ENCODE data around the gene MACROD1. TPM values are rescaled to one million over a fixed set of nuclear protein-coding genes. Genes with fewer than 3 reads are reported as not detected.

Gene MACROD1
- total and polyA plus RNA-seq, 7 experiments from 2014 or later = 5.4 to 16.2 (median 9.7) TPM

- Mint-ChIP-seq H3K36me3 (peaks cover 0 to 3% (median 0%) of the 10 kb centered on the region in 5 donors), H3K4me1 (peaks cover 2 to 11% (median 10%) of the 10 kb centered on the region in 7 donors), H3K27ac (peak overlapping the region in 1 of 9 donors; percentile 85), H3K27me3 (no peaks in the 10 kb centered on the region), H3K9me3 (no peaks in the 10 kb centered on the region), H3K4me3 (no peak overlapping the region)
- no peak for DNase-seq
- ATAC-seq = no peak
- Histone ChIP-seq H3K27ac (ENCODE audit: low read depth, low read length) (no peak overlapping the region), H3K36me3 (ENCODE audit: control insufficient read depth in 2 of 3, insufficient read depth in 3 of 3, low read length in 3 of 3) (no peaks in the 10 kb centered on the region), H3K4me3 (ENCODE audit: low read length) (no peak overlapping the region), H3K27me3 (ENCODE audit: control insufficient read depth in 2 of 2, insufficient read depth in 2 of 2, low read length in 2 of 2) (no peaks in the 10 kb centered on the region), H3K9me3 (ENCODE audit: control insufficient read depth in 2 of 3, low read length in 3 of 3) (no peaks in the 10 kb centered on the region), H3K4me1 (ENCODE audit: control insufficient read depth in 2 of 2, insufficient read depth in 2 of 2, low read length in 2 of 2) (no peaks in the 10 kb centered on the region)
- intact Hi-C loops (cut with micrococcal nuclease) = no loop called here
- CTCF ChIA-PET = no interaction called here
- POLR2A ChIA-PET = interaction anchor here (0.6 kb wide), 1 partner anchor 254 kb away, joined by 3 read pairs; no protein-coding TSS in a partner anchor
Observed at GRCh38 chr11:64141081-64141783, 24.7 kb downstream of the MACROD1 start.

GRCh38 chr11:64140082-64140481, 25.8 kb downstream of the MACROD1 start:
- H3K27me3 Mint-ChIP-seq = no peaks in the 10 kb centered on the region

GRCh38 chr11:64139049-64139448, 26.9 kb downstream of the MACROD1 start:
- no peak for DNase-seq
- Histone ChIP-seq H3K4me1 (ENCODE audit: control insufficient read depth in 2 of 2, insufficient read depth in 2 of 2, low read length in 2 of 2) (no peaks in the 10 kb centered on the region), H3K27me3 (ENCODE audit: control insufficient read depth in 2 of 2, insufficient read depth in 2 of 2, low read length in 2 of 2) (no peaks in the 10 kb centered on the region), H3K9me3 (ENCODE audit: control insufficient read depth in 2 of 3, low read length in 3 of 3) (no peaks in the 10 kb centered on the region), H3K4me3 (ENCODE audit: low read length) (no peak overlapping the region), H3K36me3 (ENCODE audit: control insufficient read depth in 2 of 3, insufficient read depth in 3 of 3, low read length in 3 of 3) (no peaks in the 10 kb centered on the region), H3K27ac (ENCODE audit: low read depth, low read length) (no peak overlapping the region)
- Mint-ChIP-seq H3K27me3 (no peaks in the 10 kb centered on the region), H3K27ac (no peak overlapping the region), H3K4me3 (no peak overlapping the region), H3K9me3 (no peaks in the 10 kb centered on the region), H3K4me1 (peaks cover 4 to 12% (median 8%) of the 10 kb centered on the region in 7 donors), H3K36me3 (peaks cover 0 to 3% (median 0%) of the 10 kb centered on the region in 5 donors)
- intact Hi-C loops (cut with micrococcal nuclease) = no loop called here
- ChIA-PET POLR2A (no interaction called here), CTCF (interaction anchor here (0.6 kb wide), 1 partner anchor 1078 kb away, joined by 5 read pairs; no protein-coding TSS in a partner anchor)
- no peak for ATAC-seq

More at GRCh38 chr11:64140082-64140481, 25.8 kb downstream of the MACROD1 start:
- Histone ChIP-seq H3K36me3 (ENCODE audit: control insufficient read depth in 2 of 3, insufficient read depth in 3 of 3, low read length in 3 of 3) (no peaks in the 10 kb centered on the region), H3K4me1 (ENCODE audit: control insufficient read depth in 2 of 2, insufficient read depth in 2 of 2, low read length in 2 of 2) (no peaks in the 10 kb centered on the region), H3K27me3 (ENCODE audit: control insufficient read depth in 2 of 2, insufficient read depth in 2 of 2, low read length in 2 of 2) (no peaks in the 10 kb centered on the region), H3K4me3 (ENCODE audit: low read length) (no peak overlapping the region), H3K9me3 (ENCODE audit: control insufficient read depth in 2 of 3, low read length in 3 of 3) (no peaks in the 10 kb centered on the region), H3K27ac (ENCODE audit: low read depth, low read length) (no peak overlapping the region)
- DNase-seq = no peak
- Mint-ChIP-seq H3K27ac (no peak overlapping the region), H3K9me3 (no peaks in the 10 kb centered on the region), H3K4me3 (no peak overlapping the region), H3K36me3 (peaks cover 0 to 3% (median 0%) of the 10 kb centered on the region in 5 donors), H3K4me1 (peaks cover 4 to 11% (median 9%) of the 10 kb centered on the region in 7 donors)
- CTCF ChIA-PET = no interaction called here
- POLR2A ChIA-PET = no interaction called here
- intact Hi-C loops (cut with micrococcal nuclease) = no loop called here
- ATAC-seq = no peak

- CTCF ChIA-PET = no interaction called here
- POLR2A ChIA-PET = no interaction called here
- H3K36me3 Mint-ChIP-seq = peaks cover 0 to 3% (median 0%) of the 10 kb centered on the region in 5 donors
Observed at GRCh38 chr11:64138398-64138797, 27.5 kb downstream of the MACROD1 start.

GRCh38 chr11:64136765-64137441, 29.0 kb downstream of the MACROD1 start:
- Histone ChIP-seq H3K4me3 (ENCODE audit: low read length) (no peak overlapping the region), H3K9me3 (ENCODE audit: control insufficient read depth in 2 of 3, low read length in 3 of 3) (no peaks in the 10 kb centered on the region), H3K4me1 (ENCODE audit: control insufficient read depth in 2 of 2, insufficient read depth in 2 of 2, low read length in 2 of 2) (no peaks in the 10 kb centered on the region), H3K36me3 (ENCODE audit: control insufficient read depth in 2 of 3, insufficient read depth in 3 of 3, low read length in 3 of 3) (no peaks in the 10 kb centered on the region), H3K27me3 (ENCODE audit: control insufficient read depth in 2 of 2, insufficient read depth in 2 of 2, low read length in 2 of 2) (no peaks in the 10 kb centered on the region), H3K27ac (ENCODE audit: low read depth, low read length) (no peak overlapping the region)
- POLR2A ChIA-PET = no interaction called here
- intact Hi-C loops (cut with micrococcal nuclease) = no loop called here
- Mint-ChIP-seq H3K36me3 (peaks cover 0 to 3% (median 0%) of the 10 kb centered on the region in 5 donors), H3K27ac (no peak overlapping the region), H3K4me3 (no peak overlapping the region), H3K4me1 (peaks cover 0 to 4% (median 0%) of the 10 kb centered on the region in 7 donors), H3K27me3 (no peaks in the 10 kb centered on the region), H3K9me3 (no peaks in the 10 kb centered on the region)
- DNase-seq (no peak), ATAC-seq (no peak)
- CTCF ChIA-PET = no interaction called here

More at GRCh38 chr11:64138398-64138797, 27.5 kb downstream of the MACROD1 start:
- intact Hi-C loops (cut with micrococcal nuclease) = no loop called here
- Mint-ChIP-seq H3K4me1 (peaks cover under 1 to 6% (median 2%) of the 10 kb centered on the region in 7 donors), H3K27me3 (no peaks in the 10 kb centered on the region), H3K4me3 (no peak overlapping the region), H3K27ac (no peak overlapping the region), H3K9me3 (no peaks in the 10 kb centered on the region)
- no peaks in the 10 kb centered on the region for H3K36me3 ChIP-seq (ENCODE audit: control insufficient read depth in 2 of 3, insufficient read depth in 3 of 3, low read length in 3 of 3)
- no peaks in the 10 kb centered on the region for H3K9me3 ChIP-seq (ENCODE audit: control insufficient read depth in 2 of 3, low read length in 3 of 3)
- no peak overlapping the region for H3K27ac ChIP-seq (ENCODE audit: low read depth, low read length)
- ATAC-seq (no peak), DNase-seq (no peak)
- H3K4me3 ChIP-seq (ENCODE audit: low read length) = no peak overlapping the region
- no peaks in the 10 kb centered on the region for H3K27me3 ChIP-seq (ENCODE audit: control insufficient read depth in 2 of 2, insufficient read depth in 2 of 2, low read length in 2 of 2)
- H3K4me1 ChIP-seq (ENCODE audit: control insufficient read depth in 2 of 2, insufficient read depth in 2 of 2, low read length in 2 of 2) = no peaks in the 10 kb centered on the region

- Histone ChIP-seq H3K9me3 (ENCODE audit: control insufficient read depth in 2 of 3, low read length in 3 of 3) (no peaks in the 10 kb centered on the region), H3K27me3 (ENCODE audit: control insufficient read depth in 2 of 2, insufficient read depth in 2 of 2, low read length in 2 of 2) (no peaks in the 10 kb centered on the region), H3K27ac (ENCODE audit: low read depth, low read length) (no peak overlapping the region), H3K4me1 (ENCODE audit: control insufficient read depth in 2 of 2, insufficient read depth in 2 of 2, low read length in 2 of 2) (no peaks in the 10 kb centered on the region), H3K4me3 (ENCODE audit: low read length) (no peak overlapping the region), H3K36me3 (ENCODE audit: control insufficient read depth in 2 of 3, insufficient read depth in 3 of 3, low read length in 3 of 3) (no peaks in the 10 kb centered on the region)
- ATAC-seq = no peak
- ChIA-PET POLR2A (no interaction called here), CTCF (no interaction called here)
- peaks cover 0 to 3% (median 0%) of the 10 kb centered on the region in 5 donors for H3K36me3 Mint-ChIP-seq
- DNase-seq = no peak
- H3K4me3 Mint-ChIP-seq = no peak overlapping the region
- H3K9me3 Mint-ChIP-seq = no peaks in the 10 kb centered on the region
- H3K4me1 Mint-ChIP-seq = peaks cover 0 to 6% (median 0%) of the 10 kb centered on the region in 7 donors
- intact Hi-C loops (cut with micrococcal nuclease) = no loop called here
- H3K27ac Mint-ChIP-seq = no peak overlapping the region
- H3K27me3 Mint-ChIP-seq = no peaks in the 10 kb centered on the region
Observed at GRCh38 chr11:64135711-64136110, 30.2 kb downstream of the MACROD1 start.
